Prostate gland (tissue), 2 donors: ENCODE measurements around the gene ZNF587B.

Experiments used
- CTCF ChIP-seq, 4 experiments: fragments of 200-600 bp in 2 of 4; fragments of 450-650 bp in 2 of 4; sonication (generic) in 2 of 4; IDR thresholded peaks; 1 replicate in 3 of 4; 2 replicates in 1 of 4; pipeline ENCODE4 v1.5.1; 2016 to 2019; ENCODE audit warnings: antibody characterized with exemption in 4 of 4, mild to moderate bottlenecking in 2 of 4, moderate library complexity in 2 of 4
- POLR2A ChIP-seq: fragments of 450-650 bp; IDR thresholded peaks from one replicate; pipeline ENCODE4 v1.6.1; 2016; ENCODE audit warnings: antibody characterized with exemption, mild to moderate bottlenecking

GRCh38 chr19:57887195-57887941 is 57.3 kb downstream of the ZNF587B start:
- TF ChIP-seq CTCF (IDR thresholded peaks at IDR 0.05): no peak
- no peak for TF ChIP-seq POLR2A
